CMK (cell line): ENCODE data around the gene TMEM63C.

Experiments
- DNase-seq: peaks from one replicate; pipeline ENCODE4 v3.0.0-alpha.2; 2010; ENCODE audit warnings: low read depth

Gene TMEM63C

GRCh38 chr14:77221241-77221871 is 39.8 kb downstream of the TMEM63C start:
- no peak for DNase-seq

- no peak for DNase-seq
Observed at GRCh38 chr14:77222546-77223225, 41.1 kb downstream of the TMEM63C start.

GRCh38 chr14:77224212-77224611 is 42.6 kb downstream of the TMEM63C start:
- no peak for DNase-seq

- DNase-seq: no peak
Observed at GRCh38 chr14:77225254-77225653, 43.7 kb downstream of the TMEM63C start.

GRCh38 chr14:77225892-77226557 is 44.4 kb downstream of the TMEM63C start:
- DNase-seq: no peak

DNA sequence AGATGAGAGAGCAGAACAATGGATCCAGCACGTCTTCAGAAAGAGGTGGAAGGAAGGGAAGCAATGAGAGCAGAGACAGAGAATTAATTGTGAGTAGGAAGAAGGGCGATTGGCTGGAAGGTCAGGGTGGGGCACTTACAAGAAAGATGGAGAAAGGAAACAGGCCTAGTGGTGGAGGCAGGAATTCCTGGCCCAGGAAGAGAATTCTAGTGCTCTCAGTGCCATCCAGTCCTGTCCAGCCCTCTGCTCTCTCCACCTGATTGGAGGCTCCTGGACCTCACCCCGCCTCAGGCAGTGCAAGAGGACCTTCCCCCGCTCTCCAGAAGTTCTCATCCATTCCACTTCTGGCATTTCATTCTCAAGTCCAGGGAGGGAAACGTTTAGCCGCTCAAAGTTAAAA is 46.5 kb downstream of the TMEM63C start:
- DNase-seq: no peak

GRCh38 chr14:77230914-77231313 is 49.3 kb downstream of the TMEM63C start:
- DNase-seq: no peak

DNA sequence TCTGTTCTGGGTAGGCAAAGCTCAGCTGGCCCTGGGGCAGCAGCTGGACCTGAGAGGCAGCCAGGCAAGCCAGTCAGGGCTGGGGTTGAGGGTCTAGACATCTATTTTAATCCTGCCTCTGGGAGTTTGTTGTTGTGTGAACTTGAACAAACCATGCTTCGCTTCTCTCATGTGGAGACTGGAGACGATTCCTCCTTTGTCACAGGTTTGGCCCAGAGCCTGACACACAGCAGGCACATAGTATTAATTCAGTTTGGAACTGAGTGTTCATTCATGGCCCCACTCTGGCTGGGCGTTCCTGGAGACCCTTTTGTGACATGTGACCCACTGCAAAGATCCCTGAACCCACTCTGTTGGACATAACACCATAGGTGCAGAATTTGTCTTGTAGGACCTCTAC is 50.1 kb downstream of the TMEM63C start:
- no peak for DNase-seq

GRCh38 chr14:77236814-77237213 is 55.2 kb downstream of the TMEM63C start:
- no peak for DNase-seq

DNA sequence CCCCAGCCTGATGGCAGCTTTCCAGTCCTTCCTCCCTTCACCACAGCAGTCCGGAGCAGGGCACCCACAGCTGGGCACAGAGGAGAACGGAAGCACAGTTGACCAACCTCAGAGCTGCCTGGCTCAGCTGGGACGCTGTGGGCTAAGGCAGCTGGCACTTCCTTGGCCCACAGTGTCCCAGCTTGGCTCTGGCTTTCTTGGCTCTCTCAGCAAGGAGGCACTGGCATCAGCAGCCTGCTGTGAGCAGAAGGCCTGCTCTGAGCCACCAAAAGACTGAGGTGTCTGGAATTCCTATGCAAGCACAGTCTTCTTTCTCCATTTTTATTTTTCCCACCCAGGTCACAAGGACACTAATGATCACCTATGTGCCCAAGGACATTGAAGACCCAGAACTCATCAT is 56.8 kb downstream of the TMEM63C start:
- DNase-seq: no peak

DNA sequence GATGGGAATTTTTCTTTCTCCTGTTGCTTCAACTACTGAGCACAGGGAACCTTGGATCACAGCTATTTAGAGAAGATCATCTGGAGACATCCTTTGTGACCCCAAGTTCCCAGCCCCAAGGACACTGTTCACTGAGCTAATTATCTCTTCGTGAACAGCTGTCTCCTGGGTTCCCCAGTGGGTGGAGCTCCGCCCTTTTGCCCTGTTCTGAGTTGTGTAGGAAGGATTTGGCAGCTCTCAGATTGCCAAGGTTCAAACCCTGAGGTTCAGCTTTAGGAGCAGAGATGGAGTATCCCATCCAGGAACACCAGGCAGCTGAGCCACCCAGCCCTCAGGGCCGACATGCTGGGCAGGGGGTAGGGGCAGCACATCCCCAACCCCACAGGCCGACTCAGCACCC is 57.4 kb downstream of the TMEM63C start:
- DNase-seq: no peak

GRCh38 chr14:77239412-77239811 is 57.8 kb downstream of the TMEM63C start:
- no peak for DNase-seq

- no peak for DNase-seq
Observed at GRCh38 chr14:77240336-77240915, 58.8 kb downstream of the TMEM63C start.

- DNase-seq: no peak
Observed at GRCh38 chr14:77241955-77242354, 60.4 kb downstream of the TMEM63C start.

DNA sequence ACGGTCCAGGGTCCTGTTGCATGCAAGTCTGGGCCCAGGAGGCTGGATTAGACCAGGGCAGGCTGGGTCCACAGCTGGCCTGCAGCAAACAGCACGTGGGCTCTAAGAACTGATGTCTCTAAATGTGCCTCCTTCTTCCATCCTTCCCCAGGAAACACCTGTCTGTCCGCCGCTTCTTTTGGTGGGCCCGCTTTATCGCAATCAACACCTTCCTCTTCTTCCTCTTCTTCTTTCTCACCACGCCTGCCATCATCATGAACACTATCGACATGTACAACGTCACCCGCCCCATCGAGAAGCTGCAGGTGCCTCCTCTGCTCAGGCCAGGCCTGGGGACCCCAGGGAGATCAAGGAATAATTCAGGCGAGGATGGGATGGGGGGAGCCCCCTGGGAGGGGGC is 61.2 kb downstream of the TMEM63C start:
- DNase-seq: no peak

DNA sequence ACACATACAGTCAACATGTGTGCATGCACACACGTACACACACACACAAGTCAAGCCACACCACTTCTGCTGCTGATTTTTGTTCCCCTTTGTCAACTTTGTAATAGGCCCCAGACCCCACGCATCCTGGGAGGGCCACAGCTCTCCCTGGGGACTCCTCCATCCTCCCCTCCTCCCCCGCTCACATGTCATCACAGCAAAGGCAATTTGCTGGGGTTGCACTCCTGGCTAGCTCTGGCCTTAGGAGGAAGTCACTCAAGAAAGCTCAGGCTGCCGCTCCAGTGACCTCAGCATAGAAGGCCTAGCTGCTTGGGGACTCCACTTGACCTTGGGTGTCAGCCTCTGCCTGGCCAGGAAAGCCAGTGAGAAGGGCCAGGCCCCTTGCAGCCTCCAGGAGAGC is 62.3 kb downstream of the TMEM63C start:
- DNase-seq: no peak

GRCh38 chr14:77245820-77246219 is 64.2 kb downstream of the TMEM63C start:
- DNase-seq: no peak

- no peak for DNase-seq
Observed at GRCh38 chr14:77246784-77247183, 65.2 kb downstream of the TMEM63C start.

DNA sequence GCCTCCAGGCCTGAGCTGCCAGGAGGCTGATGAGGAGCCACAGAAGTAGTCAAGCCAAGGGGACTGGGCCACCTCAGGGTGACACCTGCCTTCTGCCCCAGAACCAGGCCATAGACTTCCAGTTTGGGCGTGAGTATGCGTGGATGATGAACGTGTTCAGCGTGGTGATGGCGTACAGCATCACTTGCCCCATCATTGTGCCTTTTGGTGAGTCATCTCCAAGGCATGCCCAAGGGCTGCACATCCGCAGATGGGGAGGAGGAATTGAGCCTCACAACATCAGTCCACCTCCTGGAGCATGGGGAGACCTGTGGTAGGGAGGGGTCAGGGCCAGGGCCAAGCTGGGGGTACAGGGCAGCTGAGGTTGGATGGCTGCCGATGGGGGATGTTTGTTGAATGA is 67.1 kb downstream of the TMEM63C start:
- DNase-seq: no peak

DNA sequence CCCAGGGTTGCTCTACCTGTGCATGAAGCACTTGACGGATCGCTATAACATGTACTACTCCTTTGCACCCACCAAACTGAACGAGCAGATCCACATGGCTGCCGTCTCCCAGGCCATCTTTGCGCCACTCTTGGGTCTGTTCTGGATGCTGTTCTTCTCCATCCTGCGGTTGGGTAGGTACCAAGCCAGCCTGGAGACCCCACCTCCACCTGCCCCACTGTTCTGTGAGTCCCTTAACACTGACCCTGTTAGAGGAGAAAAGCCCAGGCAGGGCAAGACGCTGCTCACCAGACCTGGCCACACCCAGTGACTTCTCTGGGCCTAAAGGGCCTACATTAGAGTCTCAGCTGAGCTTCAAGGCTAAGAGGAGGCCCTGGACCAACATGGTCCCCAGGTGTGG is 67.7 kb downstream of the TMEM63C start:
- no peak for DNase-seq

GRCh38 chr14:77250927-77251326 is 69.3 kb downstream of the TMEM63C start:
- no peak for DNase-seq

- no peak for DNase-seq
Observed at GRCh38 chr14:77251870-77252269, 70.3 kb downstream of the TMEM63C start.
